Daoy (cell line): Measurements from ENCODE around the gene PCLO. TPM values are rescaled to one million over a fixed set of nuclear protein-coding genes. Genes with fewer than 3 reads are reported as not detected.
"Not testable (repeated sequence)": the region's sequence is repeated elsewhere in the genome, so short reads cannot be mapped to it uniquely, and the experiment has no call there.

Experiments used
- DNase-seq: peaks from one replicate; pipeline ENCODE4 v3.0.0-alpha.2; 2015; ENCODE audit warnings: low read depth
- total RNA-seq: library from RNA; depleted of rRNA; stranded (reverse); fragments of >200 nt; shearing (Covaris generic); gene quantifications from 2 replicates; pipeline ENCODE4 v1.2.3, GENCODE V29; 2014

PCLO gene
- total RNA-seq, 1 experiment from 2014 or later = 5.1 TPM

- no peak for DNase-seq
Observed at GRCh38 chr7:82965088-82966036, 197.3 kb downstream of the PCLO start.

GRCh38 chr7:82964150-82964882, 198.4 kb downstream of the PCLO start:
- DNase-seq = no peak

- DNase-seq = no peak
Observed at GRCh38 chr7:82961240-82961639, 201.4 kb downstream of the PCLO start.

GRCh38 chr7:82959528-82959927, 203.2 kb downstream of the PCLO start:
- DNase-seq = no peak

DNA sequence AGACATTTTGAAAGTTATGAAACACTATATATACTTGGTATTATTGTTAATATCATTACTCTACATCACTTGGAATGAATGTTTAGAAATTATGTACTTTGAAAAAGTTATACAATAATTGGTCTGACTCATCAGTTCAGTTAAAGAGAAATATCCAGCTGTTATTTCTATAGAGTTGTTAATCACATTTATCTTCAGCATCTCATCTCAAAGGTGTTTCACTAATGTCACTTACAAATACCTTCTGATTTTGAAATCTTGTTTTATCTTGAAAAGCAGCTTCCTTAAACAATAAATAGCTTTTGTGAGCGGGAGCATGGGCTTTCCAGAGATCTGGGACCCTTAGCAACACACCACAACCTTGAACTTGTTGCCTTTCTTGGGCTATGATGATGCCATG, 205.2 kb downstream of the PCLO start:
- DNase-seq = no peak

- no peak for DNase-seq
Observed at GRCh38 chr7:82953324-82954027, 209.2 kb downstream of the PCLO start.

DNA sequence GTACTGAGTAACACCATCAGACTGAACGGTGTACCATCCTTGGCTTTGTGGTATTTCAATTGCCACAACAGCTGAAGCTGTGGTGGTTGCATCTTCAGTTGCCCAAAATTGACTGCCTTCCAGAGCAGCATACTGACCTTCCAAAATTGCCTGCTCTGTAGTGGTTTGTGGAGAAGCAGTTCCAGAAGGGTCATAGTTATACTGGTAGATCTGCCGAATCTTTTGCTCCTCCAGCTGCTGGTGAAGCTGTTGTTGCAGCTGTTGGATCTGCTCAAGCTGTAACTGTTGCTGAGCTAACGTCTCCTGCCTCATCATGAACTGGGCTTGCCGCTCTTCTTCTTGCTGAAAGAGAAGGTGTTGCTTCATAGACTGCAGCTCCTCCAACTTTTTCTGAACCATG, 212.2 kb downstream of the PCLO start:
- DNase-seq = no peak

GRCh38 chr7:82945480-82945879, 217.2 kb downstream of the PCLO start:
- DNase-seq = peak; percentile 19

GRCh38 chr7:82945056-82945455, 217.6 kb downstream of the PCLO start:
- DNase-seq = no peak

DNA sequence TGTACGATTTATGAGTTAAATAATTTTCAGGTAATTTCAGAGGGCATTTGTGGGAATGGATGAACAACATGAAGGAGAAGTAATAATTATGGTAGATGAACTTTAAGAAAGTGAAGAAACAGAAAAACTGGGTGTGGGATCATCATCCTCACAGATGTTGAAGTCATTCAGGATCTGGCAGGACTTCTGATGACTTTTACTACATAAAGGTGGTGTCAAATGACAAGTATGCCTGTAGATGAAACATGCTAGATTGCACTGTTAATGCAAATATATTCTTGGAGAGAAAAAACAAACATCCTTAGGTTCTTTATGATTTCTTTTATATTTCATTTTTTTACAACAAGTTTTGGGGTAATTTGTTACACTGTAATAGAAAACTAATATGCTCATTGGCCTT, 230.2 kb downstream of the PCLO start:
- DNase-seq = no peak

GRCh38 chr7:82926477-82926876, 236.2 kb downstream of the PCLO start:
- no peak for DNase-seq

DNA sequence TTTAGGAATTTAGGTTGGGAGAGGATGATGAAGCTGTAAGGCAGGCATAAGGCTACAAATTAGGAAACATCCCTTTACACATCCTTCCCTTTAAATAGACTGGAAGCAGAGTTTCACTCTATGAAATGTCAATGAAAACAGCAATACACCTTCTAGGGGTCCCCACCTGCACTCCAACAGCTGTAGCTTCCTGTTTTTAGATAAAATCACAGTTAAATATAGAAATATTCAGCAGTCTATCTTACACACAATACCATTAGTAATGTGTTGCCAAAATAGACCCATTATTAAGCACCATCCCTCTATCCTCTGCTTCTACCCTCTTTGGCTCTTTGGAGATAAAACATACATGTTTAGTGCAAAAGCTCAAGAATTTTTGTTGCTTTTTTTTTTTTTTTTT, 237.4 kb downstream of the PCLO start:
- no peak for DNase-seq

DNA sequence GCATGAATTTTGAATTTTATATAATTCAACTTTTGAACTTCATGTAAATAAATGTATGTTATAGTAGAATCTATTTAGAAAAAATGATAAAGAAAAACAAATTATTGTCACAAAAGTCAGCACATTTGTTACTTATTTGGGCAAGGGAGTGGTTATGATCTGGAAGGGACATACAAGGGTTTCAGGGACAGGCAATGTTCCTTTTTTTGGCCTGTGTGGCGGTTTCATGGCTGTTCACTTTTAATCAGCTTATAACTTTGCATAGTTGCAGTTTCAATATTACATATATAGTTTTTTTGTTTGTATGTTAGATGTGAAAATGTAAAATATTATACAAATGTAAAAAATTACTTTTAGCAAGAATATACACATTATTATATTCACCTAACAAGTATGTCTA, 256.2 kb downstream of the PCLO start:
- DNase-seq = no peak

DNA sequence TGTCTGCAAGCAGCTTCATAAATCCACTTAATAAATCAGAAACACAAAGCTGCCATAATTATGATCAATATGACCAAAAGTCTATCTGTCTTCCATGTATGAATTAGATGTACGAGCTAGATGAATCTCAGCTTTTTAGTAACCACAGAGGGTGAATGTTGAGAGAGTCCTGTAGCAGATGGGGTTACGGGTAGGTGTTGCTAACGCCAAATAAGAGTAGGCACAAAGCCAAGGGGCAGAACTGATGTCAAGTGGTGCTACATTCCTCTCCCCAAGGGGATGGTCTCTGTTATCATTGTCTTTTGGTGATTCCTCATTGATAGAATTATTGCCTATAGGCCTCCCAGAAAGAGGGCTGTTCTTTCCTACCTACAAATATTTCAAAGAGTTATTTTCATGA, 257.8 kb downstream of the PCLO start:
- no peak for DNase-seq

- not testable (repeated sequence) for DNase-seq
Observed at GRCh38 chr7:82901098-82901497, 261.6 kb downstream of the PCLO start.

DNA sequence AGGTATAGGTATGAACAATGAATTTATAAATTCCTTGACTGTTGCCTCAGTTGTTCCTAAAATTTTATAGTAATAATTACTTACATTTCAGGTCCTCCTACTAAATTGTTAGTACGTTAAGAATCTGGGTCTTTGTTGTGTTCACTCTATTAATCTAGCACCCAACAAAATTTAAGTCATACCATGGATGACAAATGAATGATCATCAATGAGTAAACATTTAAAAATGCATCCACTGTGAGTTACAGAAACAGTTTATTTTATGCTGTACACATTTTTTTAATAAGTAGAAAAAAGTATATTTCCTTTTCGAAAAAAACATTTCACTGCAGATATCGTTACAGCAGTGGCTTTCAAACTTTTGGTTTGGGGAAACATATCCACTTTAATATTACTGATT, 265.2 kb downstream of the PCLO start:
- DNase-seq = no peak

- DNase-seq = peak; percentile 4
Observed at GRCh38 chr7:82894341-82894740, 268.3 kb downstream of the PCLO start.

DNA sequence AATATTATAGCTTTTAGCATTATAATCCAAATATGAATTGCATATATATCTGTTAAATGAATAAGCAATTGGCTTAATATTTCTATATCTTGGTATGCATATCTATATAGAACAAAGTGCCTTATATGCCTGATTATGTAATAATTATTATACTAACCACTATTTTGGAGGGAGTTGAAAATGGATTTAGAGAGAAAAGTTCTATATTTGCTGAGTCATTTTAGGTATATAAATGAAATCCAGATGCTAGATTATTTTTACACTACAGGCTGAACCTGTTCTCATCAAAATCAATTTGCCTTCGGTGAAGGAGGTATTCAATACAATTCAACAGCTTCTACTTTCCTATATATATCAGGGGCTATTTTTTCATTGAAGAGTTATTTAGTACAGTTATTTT, 276.4 kb downstream of the PCLO start:
- DNase-seq = no peak

DNA sequence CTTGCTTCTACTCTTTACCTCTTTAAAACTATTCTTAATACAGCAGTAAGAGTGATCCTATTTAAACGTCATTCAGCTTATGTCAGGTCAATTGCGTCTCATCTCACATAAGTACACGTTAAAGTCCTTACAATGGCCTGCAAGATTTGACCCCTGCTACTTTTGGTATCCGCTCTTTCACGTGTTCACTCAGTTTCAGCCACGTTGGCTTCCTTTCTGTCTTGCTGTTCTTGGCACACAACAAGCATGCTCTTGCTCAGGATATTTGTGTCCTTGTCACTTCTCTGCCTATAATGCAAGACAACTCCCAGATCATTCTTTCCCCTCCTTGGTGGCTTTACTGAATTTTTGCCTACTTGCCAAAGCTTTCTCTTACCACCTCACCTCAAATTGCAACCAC, 296.8 kb downstream of the PCLO start:
- DNase-seq = no peak

- DNase-seq = peak; percentile 18
Observed at GRCh38 chr7:82859106-82859850, 303.4 kb downstream of the PCLO start.

DNA sequence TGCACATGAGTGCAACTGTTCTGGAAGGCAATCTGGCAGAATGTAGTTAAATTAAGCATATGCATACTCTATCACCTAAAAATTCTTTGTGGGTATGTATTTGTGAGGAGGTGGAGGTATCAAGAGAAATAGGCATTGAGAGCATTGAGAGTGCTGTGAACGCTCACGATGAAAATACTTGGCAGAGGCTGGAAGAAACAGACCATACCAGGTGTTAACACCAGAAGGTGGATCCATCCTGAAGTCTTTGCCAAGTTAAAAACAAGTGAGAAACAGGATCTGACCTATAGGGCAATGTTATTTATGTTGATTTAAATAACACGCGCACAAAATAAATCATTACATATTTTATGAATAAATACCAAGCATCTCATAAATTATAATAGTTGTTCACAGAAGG, 311.6 kb downstream of the PCLO start:
- DNase-seq = no peak

DNA sequence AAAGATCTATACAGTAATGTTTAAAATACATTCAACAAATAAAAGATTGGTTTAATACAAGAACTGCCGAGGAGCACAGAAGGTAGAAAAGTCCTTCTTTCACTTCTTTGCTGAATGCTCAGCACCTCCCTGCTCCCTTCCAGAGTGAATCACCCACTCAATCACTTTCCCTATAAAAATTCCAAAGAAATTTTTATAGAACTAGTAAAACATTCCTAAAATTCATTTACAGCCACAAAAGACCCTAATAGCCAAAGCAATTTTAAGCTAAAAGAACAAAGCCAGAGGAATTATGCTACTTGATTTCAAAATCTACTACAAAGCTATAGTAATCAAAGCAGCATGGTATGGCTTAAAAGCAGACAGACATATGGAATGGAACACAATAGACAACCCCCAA, 320.9 kb downstream of the PCLO start:
- DNase-seq = no peak
